K562 (cell line): ENCODE measurements around the gene ANO2. TPM values are rescaled to one million over a fixed set of nuclear protein-coding genes. Genes with fewer than 3 reads are reported as not detected.

Source experiments
- ATAC-seq: fragments of 200-7000 bp; cut with Tn5 transposase; 3 replicates; pipeline ENCODE4 v1.9.1; 2020; ENCODE audit warnings: moderate library complexity
- BruUV-seq: library from RNA; stranded (reverse); fragments of 400-500 nt; replicated peaks from 2 replicates; lab custom pipeline; 2021; lab: Mats Ljungman, UMichigan
- CTCF ChIA-PET: fragments of 300-600 bp; formaldehyde crosslinking; extraction: SDS; loops from one replicate; lab custom pipeline; 2021; ENCODE audit warnings: low intra/inter-chr PET ratio; lab: Yijun Ruan, JAX
- POLR2A ChIA-PET: fragments of 300-600, 350-650 bp; sonication (Branson Sonifier 250); formaldehyde crosslinking; extraction: SDS; loops from one replicate; lab custom pipeline; 2021; ENCODE audit warnings: antibody characterized with exemption, inconsistent platforms; lab: Yijun Ruan, JAX
- DNase-seq, 4 experiments: peaks; one replicate each; pipeline versions ENCODE4 v3.0.0 to v3.0.0-alpha.2; 2011 to 2018; ENCODE audit warnings: low spot score in 3 of 4, mixed read lengths in 3 of 4; ENCODE audit errors: extremely low read depth in 1 of 4
- FAIRE-seq: peaks from 2 replicates; lab custom pipeline; 2011; peaks lifted over from hg19 to GRCh38; lab: Jason Lieb, UNC
- H2AFZ ChIP-seq: 2 replicates; pipeline ENCODE4 v1.6.0; 2011; ENCODE audit warnings: low read depth, low read length, control low read depth, inconsistent platforms
- H3K27ac ChIP-seq: fragments of 200-600 bp; 3 replicates; pipeline ENCODE4 v1.8.0; 2011; ENCODE audit warnings: low read depth, mild to moderate bottlenecking, control low read depth, inconsistent platforms, low read length, moderate library complexity, mixed read lengths; ENCODE audit errors: extremely low read depth
- H3K27me3 ChIP-seq, 2 experiments: fragments of 300-600 bp in 1 of 2; 2 replicates in 1 of 2; 3 replicates in 1 of 2; pipeline versions ENCODE4 v1.6.0 to v1.8.0; 2011; ENCODE audit warnings: inconsistent platforms in 2 of 2, low read length in 2 of 2, mild to moderate bottlenecking in 1 of 2, mixed read lengths in 1 of 2, moderate library complexity in 1 of 2; ENCODE audit not compliant: control insufficient read depth in 2 of 2, insufficient read depth in 2 of 2
- H3K36me3 ChIP-seq: fragments of 300-600 bp; 3 replicates; pipeline ENCODE4 v1.8.0; 2011; ENCODE audit warnings: mild to moderate bottlenecking, low read length, inconsistent platforms; ENCODE audit not compliant: control insufficient read depth, insufficient read depth
- H3K4me1 ChIP-seq, 2 experiments: fragments of 200-600 bp in 1 of 2; replicated peaks in 1 of 2; 2 replicates in 1 of 2; 3 replicates in 1 of 2; pipeline versions ENCODE4 v1.5.1 to v1.8.0; 2011; ENCODE audit warnings: inconsistent platforms in 2 of 2, low read length in 2 of 2, mild to moderate bottlenecking in 1 of 2, mixed read lengths in 1 of 2, moderate library complexity in 1 of 2; ENCODE audit not compliant: control insufficient read depth in 2 of 2, insufficient read depth in 2 of 2
- H3K4me2 ChIP-seq: 2 replicates; pipeline ENCODE4 v1.6.1; 2011; ENCODE audit warnings: low read length, control low read depth, inconsistent platforms, mixed read lengths; ENCODE audit not compliant: insufficient read depth
- H3K4me3 ChIP-seq: fragments of 200-600 bp; sonication (generic), shearing (Covaris generic); 2 replicates; pipeline ENCODE4 v1.5.1; 2016; ENCODE audit warnings: control low read depth, inconsistent platforms
- H3K79me2 ChIP-seq: fragments of 200-600 bp; 3 replicates; pipeline ENCODE4 v1.8.0; 2011; ENCODE audit warnings: low read length, inconsistent platforms; ENCODE audit not compliant: control insufficient read depth, insufficient read depth
- H3K9ac ChIP-seq, 2 experiments: 2 replicates each; pipeline versions ENCODE4 v1.6.0 to v1.6.1; 2011; ENCODE audit warnings: low read depth in 2 of 2, low read length in 2 of 2, control low read depth in 1 of 2, inconsistent platforms in 1 of 2, mild to moderate bottlenecking in 1 of 2, mixed read lengths in 1 of 2; ENCODE audit not compliant: insufficient read depth in 1 of 2
- H3K9me1 ChIP-seq: one replicate; pipeline ENCODE4 v1.6.0; 2011; ENCODE audit warnings: inconsistent platforms, mild to moderate bottlenecking, low read length, moderate library complexity; ENCODE audit not compliant: control insufficient read depth, insufficient read depth
- H3K9me3 ChIP-seq: replicated peaks from 2 replicates; pipeline ENCODE4 v1.5.1; 2011; ENCODE audit warnings: low read depth, low read length, inconsistent platforms; ENCODE audit not compliant: control insufficient read depth, insufficient read depth
- H4K20me1 ChIP-seq: replicated peaks from 2 replicates; pipeline ENCODE4 v1.6.1; 2011; ENCODE audit warnings: low read length, inconsistent platforms, mixed read lengths; ENCODE audit not compliant: control insufficient read depth, insufficient read depth
- ARHGAP35 ChIP-seq: fragments of 450-650 bp; IDR thresholded peaks from 2 replicates; pipeline ENCODE4 v1.6.1; 2018; ENCODE audit not compliant: partially characterized antibody
- ATF7 ChIP-seq: fragments of 450-650 bp; IDR thresholded peaks from 2 replicates; pipeline ENCODE4 v1.7.1; 2014; ENCODE audit warnings: mild to moderate bottlenecking, moderate library complexity
- BRD4 ChIP-seq: fragments of 200-600 bp; sonication (generic); IDR thresholded peaks from 2 replicates; pipeline ENCODE4 v1.6.1; 2017; ENCODE audit warnings: inconsistent platforms
- ELF2 ChIP-seq: fragments of 250-450 bp; sonication (Bioruptor Pico); IDR thresholded peaks from 2 replicates; pipeline ENCODE4 v1.5.0; 2021; ENCODE audit warnings: mild to moderate bottlenecking
- EP400 ChIP-seq: fragments of 450-650 bp; IDR thresholded peaks from 2 replicates; pipeline ENCODE4 v1.6.1; 2017; ENCODE audit warnings: antibody characterized with exemption, mild to moderate bottlenecking, moderate library complexity
- HDAC1 ChIP-seq, 2 experiments: fragments of 450-650 bp; IDR thresholded peaks; 2 replicates each; pipeline ENCODE4 v1.6.1; 2016 to 2017; ENCODE audit warnings: inconsistent platforms in 1 of 2, mild to moderate bottlenecking in 1 of 2, moderate library complexity in 1 of 2
- IRF2 ChIP-seq: sonication (generic); formaldehyde crosslinking; IDR thresholded peaks from 2 replicates; pipeline ENCODE4 v1.8.1; 2022; ENCODE audit warnings: mild to moderate bottlenecking, missing genetic modification reagents
- NFIC ChIP-seq: fragments of 450-650 bp; IDR thresholded peaks from 2 replicates; pipeline ENCODE4 v1.6.1; 2017; ENCODE audit warnings: mild to moderate bottlenecking, inconsistent platforms
- PHB2 ChIP-seq: fragments of 450-650 bp; IDR thresholded peaks from 2 replicates; pipeline ENCODE4 v1.6.1; 2017; ENCODE audit warnings: low read depth
- POLR2A ChIP-seq: fragments of 450-650 bp; conservative IDR thresholded peaks from 2 replicates; pipeline ENCODE4 v1.6.1; 2016
- SMAD4 ChIP-seq: fragments of 250-450 bp; sonication (Bioruptor Pico); conservative IDR thresholded peaks from 2 replicates; pipeline ENCODE4 v1.8.0; 2021; ENCODE audit warnings: inconsistent platforms, mild to moderate bottlenecking, moderate library complexity
- XRCC3 ChIP-seq: fragments of 450-650 bp; IDR thresholded peaks from 2 replicates; pipeline ENCODE4 v1.6.1; 2017; ENCODE audit warnings: mild to moderate bottlenecking, moderate library complexity
- ZMIZ1 ChIP-seq, 2 experiments: fragments of 150-350 bp in 1 of 2; IDR thresholded peaks; 2 replicates each; pipeline ENCODE4 v1.6.1; 2012 to 2016; ENCODE audit warnings: low read depth in 2 of 2, low read length in 2 of 2, mild to moderate bottlenecking in 1 of 2, moderate library complexity in 1 of 2
- ZNF717 ChIP-seq: fragments of 250-450 bp; sonication (Bioruptor Pico); IDR thresholded peaks from 2 replicates; pipeline ENCODE4 v1.5.0; 2021
- WGBS: fragments of 100-300 bp; shearing (Covaris generic); methylation state at CpG from one replicate; pipeline ENCODE4 v1.1.6; 2016; ENCODE audit warnings: low coverage, mixed read lengths; ENCODE audit not compliant: insufficient coverage; ENCODE audit errors: missing lambda C conversion rate; 5-methylcytosine and 5-hydroxymethylcytosine counted together
- in situ Hi-C: fragments of 300-500 bp; cut with MboI; formaldehyde crosslinking; loops from 4 replicates; pipeline ENCODE4 v1.15.0; 2018; ENCODE audit warnings: inconsistent platforms, mixed read lengths
- intact Hi-C: fragments of 100-400 bp; cut with micrococcal nuclease; formaldehyde crosslinking; loops from 2 replicates; pipeline ENCODE4 v1.14.2; 2022
- polyA plus RNA-seq, 8 experiments: library from polyadenylated mRNA; depleted of rRNA in 4 of 8; stranded (reverse) in 5 of 8; unstranded in 3 of 8; fragments of >200 nt; fragmentation: Nextera tagmentation in 2 of 8; fragmentation: Illumina TruSeq in 1 of 8; extraction: Ambion mirVana in 2 of 8; extraction: Trizol in 1 of 8; gene quantifications; 2 replicates each; pipeline versions ENCODE4 v1.2.1 to v1.2.3, GENCODE V29; 2011 to 2014; ENCODE audit warnings: inconsistent platforms in 1 of 8, missing spikeins in 1 of 8
- total RNA-seq, 7 experiments: library from RNA; depleted of rRNA in 6 of 7; stranded (reverse); fragments of >200 nt in 6 of 7; fragmentation: Illumina TruSeq in 2 of 7; extraction: Trizol in 2 of 7; gene quantifications; 2 replicates each; pipeline versions ENCODE4 v1.2.1 to v1.2.3, GENCODE V29; 2011 to 2021; ENCODE audit warnings: low replicate concordance in 1 of 7
- TF ChIP-seq, protein P1 (sequence below): fragments of 450-650 bp; IDR thresholded peaks from 2 replicates; pipeline ENCODE4 v1.7.0; 2016; ENCODE audit warnings: borderline replicate concordance
- TF ChIP-seq, protein P2 (sequence below): sonication (generic); formaldehyde crosslinking; IDR thresholded peaks from 2 replicates; pipeline ENCODE4 v1.8.0; 2022; ENCODE audit warnings: missing genetic modification reagents, mild to moderate bottlenecking, borderline replicate concordance

Gene ANO2
- total and polyA plus RNA-seq, 9 of the 15 experiments (the other 6 are each of a cell fraction or from before 2014, with no cell fraction given) = 0.64 TPM; not detected in 8

GRCh38 chr12:5967645-5968415, 22.8 kb upstream of the ANO2 start:
- peaks cover 0 to 21% of the 10 kb centered on the region in 2 experiments; a peak in 3 of 5 replicates for H3K27me3 ChIP-seq
- TF ChIP-seq SMAD4 = no peak
- no peak for TF ChIP-seq XRCC3
- TF ChIP-seq, protein P1, sequence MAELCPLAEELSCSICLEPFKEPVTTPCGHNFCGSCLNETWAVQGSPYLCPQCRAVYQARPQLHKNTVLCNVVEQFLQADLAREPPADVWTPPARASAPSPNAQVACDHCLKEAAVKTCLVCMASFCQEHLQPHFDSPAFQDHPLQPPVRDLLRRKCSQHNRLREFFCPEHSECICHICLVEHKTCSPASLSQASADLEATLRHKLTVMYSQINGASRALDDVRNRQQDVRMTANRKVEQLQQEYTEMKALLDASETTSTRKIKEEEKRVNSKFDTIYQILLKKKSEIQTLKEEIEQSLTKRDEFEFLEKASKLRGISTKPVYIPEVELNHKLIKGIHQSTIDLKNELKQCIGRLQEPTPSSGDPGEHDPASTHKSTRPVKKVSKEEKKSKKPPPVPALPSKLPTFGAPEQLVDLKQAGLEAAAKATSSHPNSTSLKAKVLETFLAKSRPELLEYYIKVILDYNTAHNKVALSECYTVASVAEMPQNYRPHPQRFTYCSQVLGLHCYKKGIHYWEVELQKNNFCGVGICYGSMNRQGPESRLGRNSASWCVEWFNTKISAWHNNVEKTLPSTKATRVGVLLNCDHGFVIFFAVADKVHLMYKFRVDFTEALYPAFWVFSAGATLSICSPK = no peak
- no peak for TF ChIP-seq ZMIZ1 (IDR thresholded peaks at IDR 0.05; ENCODE audit: low read depth in 2 of 2, low read length in 2 of 2)
- TF ChIP-seq ARHGAP35 = no peak
- no peak for TF ChIP-seq ZNF717
- no peak for TF ChIP-seq HDAC1 (IDR thresholded peaks at IDR 0.05)
- TF ChIP-seq IRF2 (CRISPR knock-in tag) = no peak
- no peak for TF ChIP-seq ELF2 (CRISPR knock-in tag)
- no peak for TF ChIP-seq EP400
- TF ChIP-seq NFIC = no peak
- no peak for TF ChIP-seq ATF7
- TF ChIP-seq PHB2 = no peak
- TF ChIP-seq, protein P2, sequence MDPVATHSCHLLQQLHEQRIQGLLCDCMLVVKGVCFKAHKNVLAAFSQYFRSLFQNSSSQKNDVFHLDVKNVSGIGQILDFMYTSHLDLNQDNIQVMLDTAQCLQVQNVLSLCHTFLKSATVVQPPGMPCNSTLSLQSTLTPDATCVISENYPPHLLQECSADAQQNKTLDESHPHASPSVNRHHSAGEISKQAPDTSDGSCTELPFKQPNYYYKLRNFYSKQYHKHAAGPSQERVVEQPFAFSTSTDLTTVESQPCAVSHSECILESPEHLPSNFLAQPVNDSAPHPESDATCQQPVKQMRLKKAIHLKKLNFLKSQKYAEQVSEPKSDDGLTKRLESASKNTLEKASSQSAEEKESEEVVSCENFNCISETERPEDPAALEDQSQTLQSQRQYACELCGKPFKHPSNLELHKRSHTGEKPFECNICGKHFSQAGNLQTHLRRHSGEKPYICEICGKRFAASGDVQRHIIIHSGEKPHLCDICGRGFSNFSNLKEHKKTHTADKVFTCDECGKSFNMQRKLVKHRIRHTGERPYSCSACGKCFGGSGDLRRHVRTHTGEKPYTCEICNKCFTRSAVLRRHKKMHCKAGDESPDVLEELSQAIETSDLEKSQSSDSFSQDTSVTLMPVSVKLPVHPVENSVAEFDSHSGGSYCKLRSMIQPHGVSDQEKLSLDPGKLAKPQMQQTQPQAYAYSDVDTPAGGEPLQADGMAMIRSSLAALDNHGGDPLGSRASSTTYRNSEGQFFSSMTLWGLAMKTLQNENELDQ (CRISPR knock-in tag) = no peak
- no peak for TF ChIP-seq BRD4
- TF ChIP-seq POLR2A = no peak
- ChIA-PET POLR2A (no interaction called here), CTCF (no interaction called here)
- no peak overlapping the region for H3K4me3 ChIP-seq
- no peak overlapping the region for H3K9ac ChIP-seq
- no peak overlapping the region for H3K4me2 ChIP-seq
- in situ Hi-C loops = no loop called here
- H3K9me3 ChIP-seq = no peaks in the 10 kb centered on the region
- FAIRE-seq (no peak), DNase-seq (no peak), ATAC-seq (no peak)
- H3K9me1 ChIP-seq = no peaks in the 10 kb centered on the region
- WGBS = 4% methylated on average over 10 of the region's 17 CpGs
- H3K79me2 ChIP-seq = no peaks in the 10 kb centered on the region
- intact Hi-C loops = no loop called here
- H3K27ac ChIP-seq = no peak overlapping the region
- no peaks in the 10 kb centered on the region for H3K4me1 ChIP-seq
- BruUV-seq = no TSS peak
- H2AFZ ChIP-seq = no peak overlapping the region
- H3K36me3 ChIP-seq = no peaks in the 10 kb centered on the region
- H4K20me1 ChIP-seq = no peaks in the 10 kb centered on the region
